HFFc6 (cell line): ENCODE measurements around the gene FEM1C. TPM values are rescaled to one million over a fixed set of nuclear protein-coding genes. Genes with fewer than 3 reads are reported as not detected.

Experiments
- DNase-seq: peaks from one replicate; pipeline ENCODE4 v3.0.0-alpha.2; 2018
- H3K27ac Mint-ChIP-seq: 2 replicates; pipeline ENCODE4 v1.8.0; 2020; ENCODE audit warnings: mild to moderate bottlenecking, mixed read lengths
- H3K27me3 Mint-ChIP-seq: 2 replicates; pipeline ENCODE4 v1.8.0; 2021; ENCODE audit warnings: mild to moderate bottlenecking, moderate library complexity, mixed read lengths; ENCODE audit not compliant: insufficient read depth
- H3K36me3 Mint-ChIP-seq: 2 replicates; pipeline ENCODE4 v1.8.0; 2021; ENCODE audit warnings: low read depth, mixed read lengths
- H3K4me1 Mint-ChIP-seq: 2 replicates; pipeline ENCODE4 v1.8.0; 2020; ENCODE audit warnings: low read depth, mixed read lengths
- H3K4me3 Mint-ChIP-seq: 2 replicates; pipeline ENCODE4 v1.8.0; 2020; ENCODE audit warnings: mild to moderate bottlenecking, moderate library complexity, mixed read lengths
- H3K9me3 Mint-ChIP-seq: 2 replicates; pipeline ENCODE4 v1.8.0; 2020; ENCODE audit warnings: mild to moderate bottlenecking, mixed read lengths
- total RNA-seq, 6 experiments: library from RNA; stranded (reverse); fragmentation: NEBNext Ultra II Directional; extraction: Animal tissue kit (Norgen Biotek cat#: 25700); gene quantifications; 2 replicates in 1 of 6; 3 replicates in 5 of 6; pipeline ENCODE4 v1.2.3, GENCODE V29; 2021
- TF ChIP-seq, protein P1 (sequence below): fragments of 200-600 bp; sonication (generic); IDR thresholded peaks from 2 replicates; pipeline ENCODE4 v1.5.0; 2021; ENCODE audit warnings: antibody characterized with exemption, mild to moderate bottlenecking

The FEM1C gene
- total RNA-seq, 6 experiments from 2014 or later: 12.1 to 15.9 (median 14.9) TPM

DNA sequence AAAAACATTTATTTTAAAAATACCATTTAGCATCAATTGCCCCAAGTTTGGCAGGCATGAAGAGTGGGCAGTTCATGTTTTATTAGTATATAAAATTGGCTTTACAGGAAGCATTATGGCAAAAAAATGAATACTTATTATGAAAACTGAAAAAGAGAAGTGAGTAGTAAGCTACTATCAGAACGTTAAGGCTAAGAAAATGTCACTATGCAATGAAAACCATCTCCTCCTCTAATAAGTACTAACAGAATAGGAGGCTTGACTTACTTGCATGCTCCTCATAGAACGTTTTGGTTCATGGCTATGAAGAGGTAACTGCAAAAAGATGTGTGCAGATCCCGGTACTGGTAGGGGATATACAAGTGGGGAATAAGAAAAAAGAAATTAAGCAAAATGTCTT lies 34.1 kb upstream of the FEM1C start:
- no peak for DNase-seq
- no peak overlapping the region for H3K4me3 Mint-ChIP-seq
- TF ChIP-seq, protein P1, sequence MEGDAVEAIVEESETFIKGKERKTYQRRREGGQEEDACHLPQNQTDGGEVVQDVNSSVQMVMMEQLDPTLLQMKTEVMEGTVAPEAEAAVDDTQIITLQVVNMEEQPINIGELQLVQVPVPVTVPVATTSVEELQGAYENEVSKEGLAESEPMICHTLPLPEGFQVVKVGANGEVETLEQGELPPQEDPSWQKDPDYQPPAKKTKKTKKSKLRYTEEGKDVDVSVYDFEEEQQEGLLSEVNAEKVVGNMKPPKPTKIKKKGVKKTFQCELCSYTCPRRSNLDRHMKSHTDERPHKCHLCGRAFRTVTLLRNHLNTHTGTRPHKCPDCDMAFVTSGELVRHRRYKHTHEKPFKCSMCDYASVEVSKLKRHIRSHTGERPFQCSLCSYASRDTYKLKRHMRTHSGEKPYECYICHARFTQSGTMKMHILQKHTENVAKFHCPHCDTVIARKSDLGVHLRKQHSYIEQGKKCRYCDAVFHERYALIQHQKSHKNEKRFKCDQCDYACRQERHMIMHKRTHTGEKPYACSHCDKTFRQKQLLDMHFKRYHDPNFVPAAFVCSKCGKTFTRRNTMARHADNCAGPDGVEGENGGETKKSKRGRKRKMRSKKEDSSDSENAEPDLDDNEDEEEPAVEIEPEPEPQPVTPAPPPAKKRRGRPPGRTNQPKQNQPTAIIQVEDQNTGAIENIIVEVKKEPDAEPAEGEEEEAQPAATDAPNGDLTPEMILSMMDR: no peak
- H3K36me3 Mint-ChIP-seq: peaks cover 63% of the 10 kb centered on the region
- H3K4me1 Mint-ChIP-seq: peaks cover 68% of the 10 kb centered on the region
- no peaks in the 10 kb centered on the region; the same call in 1 of the 2 replicates for H3K27me3 Mint-ChIP-seq
- H3K27ac Mint-ChIP-seq: no peak overlapping the region
- peaks cover 14% of the 10 kb centered on the region for H3K9me3 Mint-ChIP-seq

DNA sequence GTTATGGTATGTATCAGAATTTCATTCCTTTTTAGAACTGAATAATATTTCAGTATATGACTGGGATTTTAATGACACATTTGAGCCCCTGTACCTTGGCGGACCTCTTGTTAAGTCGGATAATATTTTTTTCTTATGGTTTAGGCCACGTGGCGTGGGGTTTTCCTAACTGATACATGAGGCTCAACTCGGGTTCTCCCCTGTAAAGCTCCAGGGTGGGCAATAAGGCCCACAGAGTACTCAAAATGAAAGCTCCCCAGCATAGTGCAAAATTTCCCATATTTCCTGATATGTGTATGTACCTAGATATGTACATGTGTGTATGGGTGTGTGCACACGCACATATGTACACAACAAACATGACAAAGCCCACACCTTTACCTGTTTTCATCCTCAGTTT lies 33.2 kb upstream of the FEM1C start:
- Mint-ChIP-seq H3K27me3 (no peaks in the 10 kb centered on the region; the same call in 1 of the 2 replicates), H3K36me3 (peaks cover 60% of the 10 kb centered on the region), H3K27ac (no peak overlapping the region), H3K4me3 (no peak overlapping the region), H3K9me3 (peaks cover 14% of the 10 kb centered on the region), H3K4me1 (peaks cover 77% of the 10 kb centered on the region)
- TF ChIP-seq, protein P1: no peak
- DNase-seq: no peak

DNA sequence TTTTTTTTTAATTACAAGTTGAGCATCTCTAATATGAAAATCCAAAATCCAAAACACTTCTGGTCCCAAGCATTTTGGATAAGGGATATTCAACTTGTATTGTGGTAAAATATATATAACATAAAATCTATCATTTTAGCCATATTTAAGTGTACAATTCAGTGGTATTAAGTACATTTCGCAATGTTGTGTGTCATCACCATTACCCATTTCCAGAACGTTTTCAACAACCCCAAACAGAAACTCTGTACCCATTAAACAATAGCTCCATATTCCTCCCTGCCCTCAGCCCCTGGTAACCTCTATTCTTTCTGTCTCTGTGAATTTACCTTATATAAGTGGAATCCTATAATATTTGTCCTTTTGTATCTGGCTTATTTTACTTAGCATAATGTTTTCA lies 32.8 kb upstream of the FEM1C start:
- Mint-ChIP-seq H3K9me3 (peaks cover 14% of the 10 kb centered on the region), H3K4me3 (no peak overlapping the region), H3K4me1 (peaks cover 81% of the 10 kb centered on the region), H3K27ac (no peak overlapping the region), H3K27me3 (no peaks in the 10 kb centered on the region; the same call in 1 of the 2 replicates), H3K36me3 (peaks cover 64% of the 10 kb centered on the region)
- no peak for DNase-seq
- TF ChIP-seq, protein P1: no peak

DNA sequence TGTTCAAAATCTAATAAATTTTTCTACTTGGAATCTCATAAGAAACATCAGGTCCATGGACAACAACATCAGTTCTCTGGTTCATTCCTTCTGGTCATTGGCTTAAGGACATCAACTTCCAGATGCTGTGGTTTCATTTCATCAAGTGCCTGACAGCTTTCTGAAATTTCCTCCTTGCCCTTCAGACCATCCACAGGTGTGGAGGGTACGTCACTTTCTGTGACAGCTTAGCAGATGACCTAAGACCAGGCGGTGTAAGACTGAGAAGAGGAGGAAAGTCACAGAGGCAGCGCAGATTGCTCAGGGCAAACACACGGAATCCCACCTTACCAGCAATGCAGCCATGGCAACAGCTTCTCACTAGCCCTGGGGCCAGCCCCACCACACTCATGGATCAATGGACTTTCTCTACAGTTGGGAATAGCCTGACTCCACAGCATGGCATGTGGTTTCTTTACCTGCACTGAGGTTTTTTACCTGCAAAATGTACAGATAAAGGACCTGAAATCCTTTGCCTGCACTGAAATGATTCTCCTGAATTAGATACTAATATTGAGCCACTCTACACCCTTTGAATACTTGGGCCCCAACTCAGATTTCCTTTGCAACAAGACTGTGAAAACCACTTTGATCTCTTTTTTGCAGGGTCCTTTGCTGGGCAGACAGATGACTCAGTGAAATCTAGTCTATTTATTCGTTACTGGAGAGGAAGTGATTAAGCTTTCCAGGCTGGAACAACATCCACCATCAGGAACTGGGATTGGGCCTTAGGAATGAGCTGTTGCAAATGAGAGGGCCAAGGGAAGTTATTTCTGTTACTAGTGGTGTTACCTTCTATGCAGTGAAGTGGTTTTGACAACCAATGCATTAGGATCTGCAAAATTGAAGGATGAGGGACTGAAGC lies 30.8 kb upstream of the FEM1C start:
- TF ChIP-seq, protein P1: no peak
- peak; percentile 68 for DNase-seq
- H3K9me3 Mint-ChIP-seq: peaks cover 14% of the 10 kb centered on the region
- peak overlapping the region; percentile 7 for H3K4me3 Mint-ChIP-seq
- peaks cover 54% of the 10 kb centered on the region for H3K36me3 Mint-ChIP-seq
- peaks cover 72% of the 10 kb centered on the region for H3K4me1 Mint-ChIP-seq
- no peaks in the 10 kb centered on the region for H3K27me3 Mint-ChIP-seq
- peak overlapping the region; percentile 74 for H3K27ac Mint-ChIP-seq

DNA sequence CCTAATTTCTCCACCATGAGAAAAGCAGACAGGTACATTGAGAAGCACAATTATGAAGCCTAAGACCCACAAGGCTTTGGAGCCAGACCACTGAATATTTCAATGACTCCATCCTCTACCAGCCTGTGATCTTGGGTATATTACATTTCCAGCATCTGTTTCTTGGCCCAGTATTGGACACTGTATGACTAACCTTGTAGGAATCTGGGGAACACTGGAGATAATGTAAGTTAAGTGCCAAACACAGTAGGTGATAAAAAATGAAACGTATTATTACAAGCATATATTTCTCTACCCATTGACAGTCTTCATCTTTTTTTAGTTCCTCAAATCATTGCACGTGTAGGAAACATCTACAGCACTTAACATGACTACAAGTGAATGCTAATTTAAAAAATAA lies 28.6 kb upstream of the FEM1C start:
- TF ChIP-seq, protein P1: no peak
- Mint-ChIP-seq H3K36me3 (peaks cover 34% of the 10 kb centered on the region), H3K27me3 (no peaks in the 10 kb centered on the region), H3K4me1 (peaks cover 55% of the 10 kb centered on the region), H3K9me3 (peaks cover 14% of the 10 kb centered on the region), H3K4me3 (no peak overlapping the region), H3K27ac (no peak overlapping the region)
- DNase-seq: peak; percentile 57
